Adrenal gland (tissue), 12 donors: ENCODE measurements around the gene MAST4. TPM values are rescaled to one million over a fixed set of nuclear protein-coding genes. Genes with fewer than 3 reads are reported as not detected.
A peak's percentile ranks its signal among the peaks of the same experiment; 100 is the strongest.

Experiments
- DNase-seq, 7 donors: peaks; one replicate each; pipeline ENCODE4 v3.0.0-alpha.2; 2019 to 2020
- H3K27ac ChIP-seq, 5 donors: fragments of 200-600 bp; sonication (generic) in 4 of 5; 1 replicate in 3 of 5; 2 replicates in 2 of 5; pipeline versions ENCODE4 v1.5.1 to v1.8.0; 2016 to 2020; ENCODE audit warnings: mild to moderate bottlenecking in 1 of 5
- H3K27me3 ChIP-seq: fragments of 200-600 bp; 2 replicates; pipeline ENCODE4 v1.8.0; 2021
- H3K36me3 ChIP-seq, 2 donors: fragments of 200-600 bp; replicated peaks in 1 of 2; 1 replicate in 1 of 2; 2 replicates in 1 of 2; pipeline versions ENCODE4 v1.5.1 to v1.8.0; 2018 to 2022
- H3K4me1 ChIP-seq, 2 donors: fragments of 200-600 bp; replicated peaks in 1 of 2; 1 replicate in 1 of 2; 2 replicates in 1 of 2; pipeline versions ENCODE4 v1.5.1 to v1.8.0; 2018 to 2021
- H3K4me3 ChIP-seq, 4 donors: fragments of 200-600 bp; sonication (generic) in 3 of 4; one replicate each; pipeline ENCODE4 v1.5.1; 2016 to 2018
- H3K9me3 ChIP-seq, 3 donors: fragments of 200-600 bp; sonication (generic) in 1 of 3; replicated peaks in 1 of 3; 1 replicate in 2 of 3; 2 replicates in 1 of 3; pipeline versions ENCODE4 v1.5.1 to v1.8.0; 2016 to 2021
- POLR2A ChIP-seq, 2 donors: fragments of 450-650 bp; IDR thresholded peaks; one replicate each; pipeline ENCODE4 v1.6.1; 2017; ENCODE audit warnings: antibody characterized with exemption in 2 of 2, mild to moderate bottlenecking in 2 of 2, moderate library complexity in 1 of 2
- WGBS, 4 donors: extraction: QIAGEN DNeasy Blood & Tissue Kit in 2 of 4; methylation state at CpG; one replicate each; pipeline versions ENCODE4 v1.1.5 to v1.1.7; 2013 to 2017; 5-methylcytosine and 5-hydroxymethylcytosine counted together
- intact Hi-C, 2 donors: fragments of 100-400 bp; cut with DNase I; formaldehyde crosslinking; loops; one replicate each; pipeline versions ENCODE4 v1.14.1 to v1.15.0; 2022 to 2023
- polyA plus RNA-seq, 3 donors: library from polyadenylated mRNA; stranded (reverse); fragments of 200-250 nt in 2 of 3; fragments of 350-450 nt in 1 of 3; fragmentation: Illumina TruSeq in 1 of 3; extraction: RNeasy Lipid Tissue Mini Kit (QIAGEN cat#74804) in 1 of 3; gene quantifications; one replicate each; pipeline ENCODE4 v1.2.3, GENCODE V29; 2013 to 2014
- total RNA-seq, 9 donors: library from RNA; depleted of rRNA in 4 of 9; stranded (reverse); fragments of >200 nt in 4 of 9; fragments of 120-200 nt in 1 of 9; fragmentation: NEBNext Ultra II Directional in 1 of 9; extraction: Animal tissue kit (Norgen Biotek cat#: 25700) in 1 of 9; gene quantifications; one replicate each; pipeline versions ENCODE4 v1.1.0 to v1.2.4, GENCODE V29; 2013 to 2023
- TF ChIP-seq, protein P1 (sequence below), 6 experiments: fragments of 450-650 bp in 4 of 6; fragments of 200-600 bp in 2 of 6; sonication (generic) in 1 of 6; IDR thresholded peaks; 1 replicate in 5 of 6; 2 replicates in 1 of 6; pipeline versions ENCODE4 v1.5.1 to v1.8.0; 2016 to 2021; ENCODE audit warnings: antibody characterized with exemption in 6 of 6, mild to moderate bottlenecking in 2 of 6, moderate library complexity in 1 of 6
- donor health status: healthy with polysubstance abuse.
- donor health status: Bipolar disorder and iron deficiency.
- donor health status: DM: yes; HTN: yes; CAD: no.
- donor health status: DM: no; HTN: no; CAD: no.
- donor health status: DM: no; HTN: no; CAD: no.
- donor health status: DM: yes; HTN: yes; CAD: no.

Gene MAST4
- total and polyA plus RNA-seq, 12 donors = 12.3 to 95.0 (median 42.8) TPM

DNA sequence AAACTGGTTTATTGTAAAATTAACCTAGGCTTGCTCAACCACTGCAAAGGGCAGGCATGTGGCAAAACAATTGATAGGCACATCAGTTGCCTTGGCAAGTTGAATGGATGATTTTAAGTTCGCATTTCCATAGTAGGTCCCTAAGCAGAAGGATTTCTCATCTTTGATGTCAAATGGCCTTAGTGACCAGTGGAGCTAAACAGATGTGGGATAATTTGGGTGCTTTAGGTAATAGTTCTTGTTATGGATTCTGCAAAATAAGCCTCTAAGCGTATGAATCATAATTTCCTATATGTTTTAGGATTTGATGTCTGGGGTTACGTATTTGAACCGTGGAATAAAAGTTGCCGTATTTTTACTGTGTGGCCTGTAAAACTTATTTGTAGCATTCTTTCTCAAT lies 418.0 kb downstream of the MAST4 start:
- Histone ChIP-seq H3K4me3 (no peak overlapping the region), H3K27ac (no peak overlapping the region), H3K4me1 (peaks cover 22 to 52% of the 10 kb centered on the region in 2 donors), H3K27me3 (no peaks in the 10 kb centered on the region), H3K9me3 (no peaks in the 10 kb centered on the region), H3K36me3 (no peaks in the 10 kb centered on the region)
- DNase-seq = no peak
- no peak for TF ChIP-seq POLR2A (IDR thresholded peaks at IDR 0.05)
- TF ChIP-seq, protein P1, sequence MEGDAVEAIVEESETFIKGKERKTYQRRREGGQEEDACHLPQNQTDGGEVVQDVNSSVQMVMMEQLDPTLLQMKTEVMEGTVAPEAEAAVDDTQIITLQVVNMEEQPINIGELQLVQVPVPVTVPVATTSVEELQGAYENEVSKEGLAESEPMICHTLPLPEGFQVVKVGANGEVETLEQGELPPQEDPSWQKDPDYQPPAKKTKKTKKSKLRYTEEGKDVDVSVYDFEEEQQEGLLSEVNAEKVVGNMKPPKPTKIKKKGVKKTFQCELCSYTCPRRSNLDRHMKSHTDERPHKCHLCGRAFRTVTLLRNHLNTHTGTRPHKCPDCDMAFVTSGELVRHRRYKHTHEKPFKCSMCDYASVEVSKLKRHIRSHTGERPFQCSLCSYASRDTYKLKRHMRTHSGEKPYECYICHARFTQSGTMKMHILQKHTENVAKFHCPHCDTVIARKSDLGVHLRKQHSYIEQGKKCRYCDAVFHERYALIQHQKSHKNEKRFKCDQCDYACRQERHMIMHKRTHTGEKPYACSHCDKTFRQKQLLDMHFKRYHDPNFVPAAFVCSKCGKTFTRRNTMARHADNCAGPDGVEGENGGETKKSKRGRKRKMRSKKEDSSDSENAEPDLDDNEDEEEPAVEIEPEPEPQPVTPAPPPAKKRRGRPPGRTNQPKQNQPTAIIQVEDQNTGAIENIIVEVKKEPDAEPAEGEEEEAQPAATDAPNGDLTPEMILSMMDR (IDR thresholded peaks at IDR 0.05) = no peak
- intact Hi-C loops = no loop called here
- WGBS, 4 donors = 94 to 97% (median 94%) methylated on average over 5 of the region's 5 CpGs

DNA sequence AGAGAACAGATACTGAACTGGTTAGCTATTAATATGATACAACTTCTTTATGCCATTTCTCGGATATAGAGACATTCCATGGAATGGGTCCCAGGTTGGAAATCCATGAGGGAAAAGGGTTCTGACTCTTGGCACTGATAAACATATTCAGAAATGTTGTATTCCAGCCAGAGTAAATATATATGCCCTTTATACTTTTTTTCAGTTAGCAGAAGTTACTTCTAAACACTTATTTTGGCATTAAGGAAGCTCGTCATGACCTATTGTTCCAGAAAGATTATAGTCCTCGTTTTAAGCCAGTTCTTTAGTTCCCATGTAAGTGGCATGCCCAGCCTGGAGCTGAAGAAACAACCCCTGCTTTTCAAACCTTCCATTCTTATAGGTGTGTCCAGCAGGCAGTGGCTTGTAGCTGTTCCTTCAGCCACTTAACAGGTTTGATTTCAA lies 418.8 kb downstream of the MAST4 start:
- H3K36me3 ChIP-seq = no peaks in the 10 kb centered on the region
- no peaks in the 10 kb centered on the region for H3K9me3 ChIP-seq
- peaks cover 22 to 46% of the 10 kb centered on the region in 2 donors for H3K4me1 ChIP-seq
- no peak for DNase-seq
- TF ChIP-seq, protein P1 (IDR thresholded peaks at IDR 0.05) = no peak
- peak in 1 of 2 donors; percentile 33 for TF ChIP-seq POLR2A (IDR thresholded peaks at IDR 0.05)
- peak overlapping the region; percentile 34 to 70 (median 44) for H3K27ac ChIP-seq
- intact Hi-C loops = no loop called here
- peak overlapping the region in 2 of 4 donors; percentile 1 to 23 for H3K4me3 ChIP-seq
- WGBS, 4 donors = 22 to 32% (median 29%) methylated on average over 3 of the region's 3 CpGs
- H3K27me3 ChIP-seq = no peaks in the 10 kb centered on the region

DNA sequence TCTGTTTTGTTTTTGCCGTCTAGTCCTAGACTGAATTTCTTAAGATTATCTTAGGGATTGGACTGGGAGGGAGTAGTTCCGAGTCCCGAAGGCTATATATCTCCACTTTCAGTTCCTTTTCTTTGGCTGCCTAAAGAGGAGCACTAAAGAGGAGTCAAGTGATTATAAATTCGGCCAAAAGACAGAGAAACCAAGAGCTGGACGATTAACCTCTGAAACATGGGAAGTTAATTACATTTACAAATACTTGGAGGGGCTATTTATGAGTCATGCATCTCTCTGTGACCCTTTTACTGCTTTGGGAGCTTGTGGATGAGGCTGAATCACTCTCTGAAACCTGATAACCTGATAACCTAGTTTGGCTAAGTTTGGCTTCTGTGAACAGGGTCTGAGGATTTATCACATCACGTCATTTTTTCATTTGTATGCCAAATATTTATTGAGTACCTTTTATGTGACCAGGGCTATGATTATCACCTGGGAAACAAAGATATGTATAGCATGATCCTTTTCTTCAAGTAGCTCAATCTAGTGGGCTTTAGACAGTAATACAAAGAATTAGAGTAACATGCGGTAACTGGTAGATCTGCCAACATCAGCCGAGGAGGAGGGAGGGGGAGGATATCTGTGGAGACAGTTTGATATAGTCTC lies 419.5 kb downstream of the MAST4 start:
- H3K36me3 ChIP-seq = no peaks in the 10 kb centered on the region
- 9 to 11% (median 10%) methylated on average over 8 of the region's 8 CpGs for WGBS, 4 donors
- peak overlapping the region in 2 of 4 donors; percentile 1 to 23 for H3K4me3 ChIP-seq
- H3K9me3 ChIP-seq = no peaks in the 10 kb centered on the region
- TF ChIP-seq POLR2A (IDR thresholded peaks at IDR 0.05) = no peak
- TF ChIP-seq, protein P1 (IDR thresholded peaks at IDR 0.05) = no peak
- intact Hi-C loops = no loop called here
- no peaks in the 10 kb centered on the region for H3K27me3 ChIP-seq
- peak in 2 of 7 donors; percentile 10 to 29 for DNase-seq
- peaks cover 21 to 40% of the 10 kb centered on the region in 2 donors for H3K4me1 ChIP-seq
- peak overlapping the region; percentile 34 to 70 (median 44) for H3K27ac ChIP-seq

DNA sequence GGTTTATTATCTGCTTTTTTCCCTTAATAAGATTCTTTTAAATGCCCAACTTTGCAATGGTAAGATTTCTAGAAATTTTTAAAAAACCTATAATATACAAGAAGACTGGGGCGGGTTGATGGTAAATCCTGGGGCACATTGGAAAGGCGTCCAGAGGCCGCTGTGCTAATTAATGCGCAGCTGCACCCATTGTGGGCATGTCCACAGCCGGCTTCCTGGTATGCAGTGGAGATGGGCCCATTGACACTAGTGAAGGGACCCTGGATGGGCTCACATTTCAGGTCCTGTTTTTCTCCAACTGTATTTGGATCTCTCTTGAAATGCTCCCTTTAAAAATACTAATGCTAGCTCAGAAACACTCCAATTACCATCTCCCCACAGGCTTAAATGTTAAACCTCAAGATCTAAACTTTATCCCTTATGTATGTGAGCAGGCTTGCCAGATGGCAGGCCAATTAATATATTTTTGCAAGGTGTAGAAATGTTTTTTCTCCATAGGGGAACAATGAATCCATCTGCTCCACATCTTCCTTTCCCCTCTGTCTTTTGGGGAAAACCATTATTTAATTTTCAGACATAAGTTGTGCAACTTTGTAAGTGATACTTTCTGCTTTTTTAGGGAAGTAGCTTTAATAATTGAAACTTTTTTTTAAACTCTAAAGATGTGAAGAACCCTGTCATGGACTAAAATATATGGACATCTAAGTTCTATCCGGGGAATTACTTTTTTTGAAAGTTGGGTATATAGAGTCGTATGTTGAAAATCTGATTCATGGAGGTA lies 423.1 kb downstream of the MAST4 start:
- no peak for TF ChIP-seq POLR2A (IDR thresholded peaks at IDR 0.05)
- TF ChIP-seq, protein P1 (IDR thresholded peaks at IDR 0.05) = no peak
- no peaks in the 10 kb centered on the region for H3K9me3 ChIP-seq
- peaks cover 12 to 24% of the 10 kb centered on the region in 2 donors for H3K4me1 ChIP-seq
- intact Hi-C loops = no loop called here
- no peak overlapping the region for H3K4me3 ChIP-seq
- no peak overlapping the region for H3K27ac ChIP-seq
- no peaks in the 10 kb centered on the region for H3K36me3 ChIP-seq
- WGBS, 4 donors = 93 to 96% (median 95%) methylated on average over 7 of the region's 7 CpGs
- no peaks in the 10 kb centered on the region for H3K27me3 ChIP-seq
- no peak for DNase-seq
